GM12878 (cell line): ENCODE data around the gene ATP5ME. TPM values are rescaled to one million over a fixed set of nuclear protein-coding genes. Genes with fewer than 3 reads are reported as not detected.

Experiments used
- CBX5 ChIP-seq: sonication (generic); IDR thresholded peaks from 2 replicates; pipeline ENCODE4 v1.6.1; 2016; ENCODE audit warnings: low read depth, moderate library complexity, mild to moderate bottlenecking, inconsistent platforms
- NR2F1 ChIP-seq: fragments of 450-650 bp; conservative IDR thresholded peaks from 2 replicates; pipeline ENCODE4 v1.6.1; 2017; ENCODE audit warnings: mild to moderate bottlenecking
- PAX5 ChIP-seq: IDR thresholded peaks from 2 replicates; pipeline ENCODE4 v1.6.1; 2011; ENCODE audit warnings: low read depth, low read length, borderline replicate concordance
- PRDM15 ChIP-seq: fragments of 450-650 bp; formaldehyde crosslinking; IDR thresholded peaks from 2 replicates; pipeline ENCODE4 v1.4.0; 2020; ENCODE audit warnings: mild to moderate bottlenecking, moderate library complexity
- SMAD5 ChIP-seq: IDR thresholded peaks from 2 replicates; pipeline ENCODE4 v1.6.1; 2016; ENCODE audit warnings: antibody characterized with exemption, low read depth
- TAF1 ChIP-seq: IDR thresholded peaks from 2 replicates; pipeline ENCODE4 v1.6.1; 2011; ENCODE audit warnings: mild to moderate bottlenecking, low read depth, low read length, borderline replicate concordance
- USF2 ChIP-seq: IDR thresholded peaks from 2 replicates; pipeline ENCODE4 v1.6.1; 2011; ENCODE audit warnings: low read depth, low read length, improper control_type of control experiment, borderline replicate concordance
- YY1 ChIP-seq: IDR thresholded peaks from 2 replicates; pipeline ENCODE4 v1.6.1; 2011; ENCODE audit warnings: low read depth, mild to moderate bottlenecking, low read length
- polyA plus RNA-seq, 11 experiments: library from polyadenylated mRNA; depleted of rRNA in 4 of 11; unstranded in 6 of 11; stranded (reverse) in 5 of 11; fragments of >200 nt; fragmentation: Nextera tagmentation in 4 of 11; fragmentation: Illumina TruSeq in 1 of 11; extraction: Ambion mirVana in 4 of 11; extraction: Trizol in 1 of 11; gene quantifications; 1 replicate in 1 of 11; 2 replicates in 10 of 11; pipeline versions ENCODE4 v1.2.1 to v1.2.3, GENCODE V29; 2011 to 2016; ENCODE audit warnings: inconsistent platforms in 2 of 11, missing spikeins in 2 of 11, low read depth in 1 of 11
- total RNA-seq, 4 experiments: library from RNA; depleted of rRNA in 3 of 4; stranded (reverse); fragments of >200 nt in 3 of 4; fragmentation: Illumina TruSeq in 1 of 4; extraction: Trizol in 1 of 4; gene quantifications; 2 replicates each; pipeline versions ENCODE4 v1.2.1 to v1.2.3, GENCODE V29; 2013 to 2021

Gene ATP5ME
- total and polyA plus RNA-seq, 10 of the 15 experiments (the other 5 are each of a cell fraction or from before 2014, with no cell fraction given) = 279 to 2,374 (median 509) TPM

DNA sequence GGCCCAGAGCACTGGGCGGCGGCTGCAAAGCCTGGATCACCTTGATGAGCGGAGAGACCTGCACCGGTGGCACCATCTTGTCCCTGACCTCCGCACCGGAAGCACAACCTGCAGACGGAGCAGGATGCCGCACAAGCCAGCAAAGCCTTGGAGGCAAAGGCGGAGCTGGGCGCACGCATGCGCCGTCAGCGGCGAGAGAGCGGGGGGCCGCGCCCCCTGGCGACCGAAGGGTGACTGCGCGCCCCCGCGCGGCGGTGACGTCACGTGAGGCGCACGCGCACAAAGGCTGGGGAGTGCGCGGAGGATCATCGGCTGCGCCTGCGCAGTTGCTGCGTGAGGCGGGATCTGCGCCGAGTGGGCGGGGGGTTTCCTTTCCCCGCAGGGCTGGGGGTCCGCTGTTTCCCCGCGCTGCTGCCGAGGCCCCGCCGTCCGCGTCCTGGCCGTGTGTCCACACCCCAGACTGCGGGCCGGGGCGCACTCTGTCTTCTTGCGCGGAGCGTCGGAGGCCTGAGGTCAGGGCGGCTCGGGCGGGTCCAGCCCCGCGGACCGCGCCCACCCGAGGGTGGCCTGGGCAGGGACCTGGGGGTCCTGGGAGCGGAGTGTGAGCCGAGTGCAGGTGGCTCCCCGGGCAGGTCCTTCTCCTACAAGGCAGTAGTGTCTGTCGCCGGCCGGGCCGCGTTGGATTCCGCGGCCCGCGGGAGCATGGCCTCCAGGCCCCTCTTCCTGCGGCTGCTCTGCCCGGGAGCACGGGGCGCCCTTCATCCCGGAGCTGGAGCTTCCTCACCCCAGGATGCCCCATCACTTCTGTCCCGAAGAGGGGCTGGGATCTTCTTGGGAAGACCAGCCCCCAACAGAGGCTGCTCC, at the start of gene ATP5ME, which contains the start of gene MYL5 (continued):
- peak; percentile 96 for TF ChIP-seq YY1
- peak; percentile 85 for TF ChIP-seq TAF1
- TF ChIP-seq SMAD5 = peak; percentile 72; the same call in 1 of the 2 replicates
- TF ChIP-seq PAX5 = peak; percentile 71; the same call in 1 of the 2 replicates
- TF ChIP-seq PRDM15 = peak; percentile 63; the same call in 1 of the 2 replicates
- no peak for TF ChIP-seq CBX5
- peak; percentile 64 for TF ChIP-seq USF2
- peak; percentile 70; the same call in 1 of the 2 replicates for TF ChIP-seq NR2F1
